GM04503 (cell line): Measurements from ENCODE around the gene PACSIN2.
"Not testable (repeated sequence)": the region's sequence is repeated elsewhere in the genome, so short reads cannot be mapped to it uniquely, and the experiment has no call there.

Experiments used
- DNase-seq: peaks from one replicate; pipeline ENCODE4 v3.0.0-alpha.2; 2012; ENCODE audit warnings: low read depth

PACSIN2 gene

GRCh38 chr22:43011079-43011478 lies 3.9 kb downstream of the PACSIN2 start:
- no peak for DNase-seq

DNA sequence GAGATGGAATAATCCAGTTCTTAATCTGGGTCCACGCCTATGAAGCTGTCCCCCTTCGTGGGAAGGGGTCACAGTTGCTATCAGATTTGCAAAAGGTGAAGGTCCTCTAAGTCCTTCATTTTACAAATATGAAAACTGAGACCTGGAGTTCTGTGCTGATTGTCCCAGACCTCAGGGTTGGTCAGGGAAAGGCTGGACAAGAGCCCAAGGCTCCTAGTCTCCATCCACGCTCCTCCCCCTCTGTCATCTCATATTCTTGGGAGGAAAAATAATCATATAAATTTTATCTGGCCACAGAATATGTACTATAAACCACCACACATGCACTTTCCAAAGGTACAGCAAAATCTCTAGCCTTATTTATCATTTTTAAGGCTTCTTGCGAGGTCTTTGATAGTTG lies 5.5 kb downstream of the PACSIN2 start:
- no peak for DNase-seq

- no peak for DNase-seq
Measured at GRCh38 chr22:43008921-43009320, 6.0 kb downstream of the PACSIN2 start.

DNA sequence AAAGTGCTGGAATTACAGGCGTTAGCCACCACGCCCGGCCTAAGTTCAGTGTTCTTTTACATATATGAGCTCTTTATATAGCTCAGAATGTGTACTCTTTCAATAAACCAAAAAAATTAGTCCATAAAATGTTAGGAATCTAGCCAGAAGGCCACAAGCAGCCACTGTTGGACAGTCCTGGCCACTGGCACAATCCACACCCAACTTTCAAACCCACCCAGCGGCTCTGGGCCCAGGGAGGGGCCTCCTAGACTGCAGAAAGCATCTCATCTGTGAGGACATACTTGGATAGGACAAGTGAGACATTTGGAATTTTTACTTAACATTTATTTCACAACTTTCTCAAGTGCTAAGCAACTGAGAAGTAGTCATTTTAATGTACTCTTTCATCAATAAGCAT lies 6.4 kb downstream of the PACSIN2 start:
- DNase-seq, result no peak

DNA sequence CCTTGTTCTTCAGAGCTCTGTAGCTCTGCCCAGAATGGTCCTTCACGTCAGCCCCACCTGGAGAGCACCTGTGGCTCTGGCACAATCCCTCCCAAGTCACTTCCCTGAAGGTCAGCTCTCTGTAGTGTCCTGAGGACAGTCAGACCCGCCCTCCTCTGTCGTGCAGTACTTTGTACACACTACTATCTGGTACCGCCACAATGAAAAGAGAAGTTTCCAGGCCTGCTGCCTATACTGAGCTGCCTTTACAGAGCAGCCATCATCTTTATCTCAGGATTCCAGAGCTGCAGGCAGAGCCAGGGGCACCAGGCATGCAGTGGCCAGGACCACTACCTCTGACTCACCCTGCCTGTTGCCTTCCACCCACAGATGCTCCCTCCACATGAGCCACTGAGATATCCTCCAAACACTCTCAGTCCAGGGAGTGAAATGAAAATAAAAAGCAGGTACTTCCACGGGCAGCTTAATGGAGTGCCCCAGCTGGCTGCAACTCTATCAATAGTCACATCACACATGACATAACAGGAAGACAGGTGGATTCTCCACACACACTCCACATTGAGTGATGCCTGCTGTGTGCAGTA lies 7.3 kb downstream of the PACSIN2 start:
- no peak for DNase-seq

- DNase-seq, result no peak
Measured at GRCh38 chr22:43006753-43007152, 8.2 kb downstream of the PACSIN2 start.

- no peak for DNase-seq
Measured at GRCh38 chr22:43006016-43006505, 8.9 kb downstream of the PACSIN2 start.

- no peak for DNase-seq
Measured at GRCh38 chr22:43005106-43005505, 9.8 kb downstream of the PACSIN2 start.

DNA sequence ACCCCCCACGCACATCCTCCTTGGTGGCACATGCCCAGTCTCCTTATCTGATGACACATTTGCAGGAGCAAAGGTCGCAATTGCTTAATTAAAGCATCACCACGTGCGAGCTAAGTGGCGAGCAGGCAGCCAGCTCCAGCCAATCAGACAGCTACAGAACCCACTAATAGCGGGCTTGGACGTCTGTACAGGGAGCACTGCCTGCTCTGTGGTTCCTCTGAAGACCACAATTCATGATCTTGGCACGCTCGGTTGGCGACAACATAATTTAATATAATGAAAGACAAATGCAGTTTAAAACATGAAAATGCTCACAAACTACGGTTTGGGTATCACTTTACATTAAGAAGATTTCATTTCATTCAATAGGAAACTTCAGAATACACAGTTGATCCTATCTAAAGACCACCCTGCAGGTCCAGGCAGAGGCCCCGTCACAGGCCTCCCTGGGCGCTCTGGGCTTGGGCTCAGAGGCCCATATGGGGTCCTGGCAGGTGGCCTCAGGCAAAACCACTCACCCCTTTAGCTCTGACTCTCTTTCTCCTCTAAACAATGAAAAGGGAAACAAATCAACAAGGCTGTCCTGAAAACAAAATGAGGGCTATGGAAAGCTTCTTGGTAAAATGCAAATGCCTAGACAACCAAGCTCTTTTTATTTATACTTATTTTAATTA lies 10.4 kb downstream of the PACSIN2 start:
- no peak for DNase-seq

GRCh38 chr22:43002202-43002586 lies 12.8 kb downstream of the PACSIN2 start:
- no peak for DNase-seq

DNA sequence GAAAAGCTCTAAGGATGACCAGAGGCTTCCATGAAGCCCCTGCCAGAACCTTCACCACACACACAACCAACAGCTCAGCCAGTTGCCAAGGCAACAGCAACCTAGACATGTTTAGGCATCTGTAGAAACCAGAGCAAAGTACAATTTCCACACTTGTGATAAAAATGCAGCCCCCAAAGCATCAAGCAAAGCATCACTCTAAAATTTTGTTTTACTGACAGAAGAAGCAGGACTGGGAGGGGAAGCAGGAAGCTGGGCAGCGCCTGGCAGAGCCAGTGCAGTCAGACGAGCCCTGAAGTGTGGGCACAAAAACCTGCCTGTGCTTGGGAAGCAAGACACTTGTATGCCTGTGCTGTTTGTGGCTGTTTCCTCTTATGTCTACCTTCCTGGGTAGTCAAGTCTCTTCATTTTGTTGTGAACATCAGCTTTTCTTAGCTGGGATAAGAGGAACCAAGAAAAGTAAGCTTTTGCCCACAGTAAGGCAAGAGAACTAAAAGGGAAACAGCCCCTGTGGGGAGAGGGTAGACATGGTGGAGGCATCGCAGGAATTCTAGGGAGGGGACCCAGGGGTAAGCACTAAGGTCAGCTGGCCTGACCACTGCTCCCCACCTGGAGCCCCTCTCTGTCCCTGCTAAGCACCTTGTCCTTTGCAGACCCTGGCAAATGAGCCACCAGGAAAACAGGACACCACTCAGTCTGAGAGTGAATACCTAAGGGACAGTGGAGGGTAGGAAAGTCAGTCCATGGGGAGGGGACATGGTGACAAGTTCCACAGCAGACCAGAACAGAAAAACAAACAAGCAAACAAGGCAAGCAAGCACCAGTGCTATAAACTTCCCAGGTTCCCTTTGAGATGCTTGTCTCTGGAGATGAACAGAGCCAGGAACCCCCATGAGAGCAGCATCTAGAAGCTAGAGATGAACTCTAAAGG lies 13.4 kb downstream of the PACSIN2 start:
- no peak for DNase-seq

DNA sequence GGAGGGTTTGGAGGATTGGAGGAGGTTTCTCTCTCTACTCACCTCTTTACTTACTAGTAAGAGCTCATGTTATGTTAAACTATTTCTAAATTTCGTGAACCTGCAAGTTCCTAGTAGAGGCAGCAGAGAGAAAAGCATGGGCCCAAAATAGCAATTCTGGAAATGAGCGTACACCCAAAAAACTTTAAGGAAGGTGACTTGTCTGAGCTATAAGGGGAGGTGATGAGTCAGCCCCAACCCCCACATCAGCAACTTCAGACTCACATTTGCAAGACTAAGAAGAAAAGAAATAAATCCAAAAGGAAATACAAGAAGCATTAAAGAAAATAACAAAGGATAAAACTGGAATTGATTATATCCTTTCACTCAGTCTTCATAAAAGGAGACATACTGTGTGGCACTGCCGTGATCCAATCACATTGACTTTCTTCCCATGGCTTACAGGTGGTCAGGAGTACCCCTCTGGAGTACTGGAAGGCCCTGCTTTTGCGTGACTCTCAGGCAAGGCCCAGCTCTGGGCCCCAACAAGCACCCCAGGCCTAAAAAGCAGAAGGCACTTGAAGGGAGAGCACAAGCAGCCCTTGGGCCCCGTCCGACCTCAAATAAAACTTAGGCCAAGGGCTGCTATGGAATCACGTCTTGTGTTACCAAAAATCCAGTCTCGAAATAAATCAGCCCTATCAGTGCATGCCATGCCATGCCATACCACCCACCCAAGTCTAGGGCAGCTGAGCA lies 14.3 kb downstream of the PACSIN2 start:
- DNase-seq, result no peak

- no peak for DNase-seq
Measured at GRCh38 chr22:42997582-42998090, 17.3 kb downstream of the PACSIN2 start.

- DNase-seq, result no peak
Measured at GRCh38 chr22:42996646-42997365, 18.1 kb downstream of the PACSIN2 start.

- not testable (repeated sequence) for DNase-seq
Measured at GRCh38 chr22:42995654-42996053, 19.3 kb downstream of the PACSIN2 start.

- DNase-seq, result peak; percentile 82
Measured at GRCh38 chr22:42994917-42995562, 19.9 kb downstream of the PACSIN2 start.

DNA sequence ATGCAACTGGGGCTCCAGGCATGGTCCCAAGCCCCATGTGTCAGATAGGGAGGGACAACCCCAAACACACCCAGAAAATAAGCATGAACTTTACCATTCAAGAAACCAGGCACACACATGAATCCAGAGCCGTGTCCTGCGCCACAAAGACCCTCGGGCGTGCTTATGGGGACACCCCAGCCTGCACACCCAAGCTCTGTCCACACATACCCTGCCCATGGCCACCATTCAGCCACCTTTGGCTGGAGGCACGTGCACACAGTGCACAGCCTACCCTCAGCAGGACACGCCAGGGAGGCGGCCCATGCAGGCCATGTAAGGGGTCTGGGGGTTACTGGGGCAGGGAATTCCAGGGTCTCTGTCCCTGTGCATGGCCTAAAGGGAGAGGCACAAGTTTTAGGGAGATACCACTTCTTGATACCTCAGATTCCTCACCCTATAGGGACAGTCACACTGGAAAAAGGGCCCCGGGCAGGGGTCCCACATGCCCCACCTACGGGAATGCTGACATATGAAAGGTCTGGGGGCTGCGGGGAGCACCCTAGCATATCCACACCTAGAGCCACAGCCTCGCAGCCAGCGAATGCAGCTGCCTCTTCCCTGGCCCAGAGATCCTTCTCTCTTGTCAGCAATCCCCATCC lies 20.6 kb downstream of the PACSIN2 start:
- no peak for DNase-seq

DNA sequence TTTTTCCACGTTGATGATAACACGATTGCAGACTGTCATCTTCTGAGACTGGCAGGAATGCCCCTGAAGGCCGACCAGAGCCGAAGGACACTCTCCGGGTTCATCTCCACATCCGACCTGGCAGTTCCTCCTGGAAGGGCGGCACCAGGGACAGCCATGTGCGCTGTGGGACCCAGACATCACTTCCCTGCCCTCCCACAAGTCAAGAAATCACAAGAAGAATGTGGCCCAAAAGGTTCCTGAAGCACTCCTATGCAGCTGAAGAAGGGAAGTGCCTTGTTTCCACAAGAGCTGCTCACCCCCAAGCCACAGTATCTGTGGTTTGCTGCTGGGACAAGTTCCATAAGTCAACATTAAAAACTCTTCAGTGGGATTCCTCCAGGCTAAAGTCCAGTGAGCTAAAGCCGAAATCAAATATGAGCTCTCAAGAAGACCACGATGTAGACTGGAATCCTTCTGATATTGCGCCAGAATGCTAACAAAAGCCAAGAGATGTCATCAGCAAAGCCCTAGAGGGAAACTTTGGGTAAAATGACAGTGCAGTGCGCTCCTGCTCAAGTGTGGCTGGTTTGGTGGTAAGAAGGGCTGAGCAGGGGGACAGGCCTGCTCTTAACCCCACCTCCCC lies 21.2 kb downstream of the PACSIN2 start:
- DNase-seq, result peak; percentile 76

GRCh38 chr22:42992886-42993479 lies 22.0 kb downstream of the PACSIN2 start:
- no peak for DNase-seq
